T-cell (primary cell): Measurements from ENCODE around the gene CBX2. TPM values are rescaled to one million over a fixed set of nuclear protein-coding genes. Genes with fewer than 3 reads are reported as not detected.

Experiments
- ATAC-seq, 4 experiments: fragments of 200-7000 bp in 3 of 4; fragments of 150-1000 bp in 1 of 4; cut with Tn5 transposase; replicated peaks in 1 of 4; 1 replicate in 3 of 4; 2 replicates in 1 of 4; pipeline ENCODE4 v1.10.0; 2021; ENCODE audit warnings: moderate library complexity in 3 of 4, mild to moderate bottlenecking in 2 of 4, moderate number of reproducible peaks in 1 of 4
- CTCF ChIA-PET, 2 donors: fragments of 300-600 bp; sonication (Branson Sonifier 250); formaldehyde crosslinking; loops; one replicate each; lab custom pipeline; 2022; ENCODE audit warnings: antibody characterized with exemption in 2 of 2; lab: Charles Lee
- POLR2A ChIA-PET, 2 donors: fragments of 300-600 bp; sonication (Branson Sonifier 250); formaldehyde crosslinking; loops; one replicate each; lab custom pipeline; 2022; ENCODE audit warnings: antibody characterized with exemption in 2 of 2; lab: Charles Lee
- DNase-seq, 35 experiments: peaks; one replicate each; pipeline versions ENCODE4 v3.0.0 to v3.0.0-alpha.2; 2013 to 2023
- H3K27ac ChIP-seq: one replicate; pipeline ENCODE4 v1.5.1; 2013; ENCODE audit warnings: low read length
- H3K27me3 ChIP-seq, 2 experiments: replicated peaks in 1 of 2; 1 replicate in 1 of 2; 2 replicates in 1 of 2; pipeline versions ENCODE4 v1.6.1 to v1.7.0; 2013; ENCODE audit warnings: low read length in 1 of 2, mixed read lengths in 1 of 2; ENCODE audit not compliant: control insufficient read depth in 2 of 2, insufficient read depth in 2 of 2; ENCODE audit errors: extremely low read depth in 1 of 2
- H3K36me3 ChIP-seq, 2 donors: 1 replicate in 1 of 2; 2 replicates in 1 of 2; pipeline versions ENCODE4 v1.6.1 to v1.7.0; 2013; ENCODE audit warnings: low read length in 1 of 2; ENCODE audit not compliant: control insufficient read depth in 2 of 2, insufficient read depth in 1 of 2; ENCODE audit errors: extremely low read depth in 1 of 2
- H3K4me1 ChIP-seq, 2 experiments: 1 replicate in 1 of 2; 2 replicates in 1 of 2; pipeline versions ENCODE4 v1.6.1 to v1.7.0; 2013; ENCODE audit warnings: low read length in 2 of 2, mixed read lengths in 1 of 2; ENCODE audit not compliant: insufficient read depth in 2 of 2, control insufficient read depth in 1 of 2; ENCODE audit errors: extremely low read depth in 1 of 2
- H3K4me3 ChIP-seq, 2 donors: 1 replicate in 1 of 2; 2 replicates in 1 of 2; pipeline versions ENCODE4 v1.5.1 to v1.7.0; 2013; ENCODE audit warnings: mild to moderate bottlenecking in 2 of 2, low read length in 1 of 2, moderate library complexity in 1 of 2; ENCODE audit not compliant: control insufficient read depth in 1 of 2; ENCODE audit errors: extremely low read depth in 1 of 2
- H3K9me3 ChIP-seq: 2 replicates; pipeline ENCODE4 v1.7.0; 2013
- H3K27ac Mint-ChIP-seq, 2 donors: one replicate each; pipeline ENCODE4 v1.8.0; 2020 to 2021; ENCODE audit warnings: mild to moderate bottlenecking in 2 of 2, mixed read lengths in 2 of 2
- H3K27me3 Mint-ChIP-seq, 2 donors: one replicate each; pipeline ENCODE4 v1.8.0; 2021 to 2022; ENCODE audit warnings: mixed read lengths in 2 of 2
- H3K36me3 Mint-ChIP-seq: one replicate; pipeline ENCODE4 v1.8.0; 2021; ENCODE audit warnings: mixed read lengths
- H3K4me1 Mint-ChIP-seq, 3 donors: one replicate each; pipeline ENCODE4 v1.8.0; 2020 to 2022; ENCODE audit warnings: mixed read lengths in 3 of 3, mild to moderate bottlenecking in 1 of 3
- H3K4me3 Mint-ChIP-seq, 3 donors: one replicate each; pipeline ENCODE4 v1.8.0; 2020 to 2022; ENCODE audit warnings: mild to moderate bottlenecking in 3 of 3, mixed read lengths in 3 of 3, moderate library complexity in 3 of 3
- H3K9me3 Mint-ChIP-seq, 3 donors: one replicate each; pipeline ENCODE4 v1.8.0; 2020 to 2022; ENCODE audit warnings: mixed read lengths in 3 of 3
- WGBS: methylation state at CpG from one replicate; pipeline ENCODE4 v1.1.5; 2013; ENCODE audit warnings: missing lambda C conversion rate; ENCODE audit not compliant: insufficient coverage; 5-methylcytosine and 5-hydroxymethylcytosine counted together
- total RNA-seq, 35 experiments: library from RNA in 6 of 35; stranded (reverse) in 6 of 35; fragments of 120-200 nt in 1 of 35; gene quantifications; one replicate each; pipeline versions ENCODE4 v1.2.1 to v1.2.4 and lab custom pipeline; 2013 to 2026

CBX2 gene
- total RNA-seq, 5 donors from 2014 or later (not counting 1 experiment from before 2014, with no cell fraction given) = 0.43 to 0.79 (median 0.70) TPM

GRCh38 chr17:79792984-79793923, 15.3 kb downstream of the CBX2 start:
- CTCF ChIA-PET = interaction anchor here (0.5 to 0.7 kb wide), 3 partner anchors 44 to 174 kb away, joined by 3 read pairs; no protein-coding TSS in a partner anchor
- POLR2A ChIA-PET = interaction anchor here in 1 of 2 donors (0.5 kb wide), 1 partner anchor 19 kb away, joined by 3 read pairs; no protein-coding TSS in a partner anchor
- 84% methylated on average over 39 of the region's 63 CpGs for WGBS

GRCh38 chr17:79793924-79794304, 16.0 kb downstream of the CBX2 start:
- Histone ChIP-seq H3K36me3 (peaks cover 3 to 6% of the 10 kb centered on the region in 2 donors), H3K9me3 (no peaks in the 10 kb centered on the region), H3K4me3 (no peak overlapping the region), H3K27me3 (peaks cover 0 to 84% of the 10 kb centered on the region in 2 experiments), H3K27ac (no peak overlapping the region), H3K4me1 (peaks cover 18 to 59% of the 10 kb centered on the region in 2 experiments)
- Mint-ChIP-seq H3K9me3 (no peaks in the 10 kb centered on the region), H3K27me3 (peaks cover 17 to 39% of the 10 kb centered on the region in 2 donors), H3K4me3 (no peak overlapping the region), H3K4me1 (peaks cover 11 to 31% (median 22%) of the 10 kb centered on the region in 3 donors), H3K27ac (no peak overlapping the region), H3K36me3 (peaks cover 3% of the 10 kb centered on the region)
- CTCF ChIA-PET = interaction anchor here (0.5 to 0.7 kb wide), 3 partner anchors 31 to 174 kb away, joined by 3 to 5 read pairs (median 3); no protein-coding TSS in a partner anchor
- POLR2A ChIA-PET = no interaction called here
- no CpG with 5 or more reads among the region's 3 CpGs for WGBS
- DNase-seq (no peak), ATAC-seq (no peak)

More at GRCh38 chr17:79792984-79793923, 15.3 kb downstream of the CBX2 start:
- Mint-ChIP-seq H3K9me3 (no peaks in the 10 kb centered on the region), H3K4me1 (peaks cover 11 to 25% (median 17%) of the 10 kb centered on the region in 3 donors), H3K27ac (no peak overlapping the region), H3K36me3 (peaks cover 3% of the 10 kb centered on the region), H3K4me3 (no peak overlapping the region), H3K27me3 (peaks cover 24 to 39% of the 10 kb centered on the region in 2 donors)
- no peak overlapping the region for H3K4me3 ChIP-seq
- ATAC-seq = no peak
- DNase-seq = no peak
- H3K4me1 ChIP-seq = peaks cover 14 to 52% of the 10 kb centered on the region in 2 experiments
- peaks cover 0 to 83% of the 10 kb centered on the region in 2 experiments for H3K27me3 ChIP-seq
- no peaks in the 10 kb centered on the region for H3K9me3 ChIP-seq
- peaks cover 3 to 6% of the 10 kb centered on the region in 2 donors for H3K36me3 ChIP-seq
- no peak overlapping the region for H3K27ac ChIP-seq

GRCh38 chr17:79794659-79795511, 16.9 kb downstream of the CBX2 start:
- Histone ChIP-seq H3K4me1 (peaks cover 27 to 61% of the 10 kb centered on the region in 2 experiments), H3K27ac (no peak overlapping the region), H3K36me3 (peaks cover 3 to 6% of the 10 kb centered on the region in 2 donors), H3K4me3 (no peak overlapping the region), H3K27me3 (peaks cover 4 to 84% of the 10 kb centered on the region in 2 experiments), H3K9me3 (no peaks in the 10 kb centered on the region)
- no peak overlapping the region for H3K4me3 Mint-ChIP-seq
- DNase-seq = no peak
- ChIA-PET POLR2A (no interaction called here), CTCF (no interaction called here)
- H3K27me3 Mint-ChIP-seq = peaks cover 19 to 40% of the 10 kb centered on the region in 2 donors
- H3K27ac Mint-ChIP-seq = no peak overlapping the region
- peaks cover 18 to 39% (median 29%) of the 10 kb centered on the region in 3 donors for H3K4me1 Mint-ChIP-seq
- H3K9me3 Mint-ChIP-seq = no peaks in the 10 kb centered on the region
- no peak for ATAC-seq
- 96% methylated on average over 46 of the region's 47 CpGs for WGBS
- H3K36me3 Mint-ChIP-seq = peaks cover 3% of the 10 kb centered on the region

- peaks cover 24 to 46% (median 36%) of the 10 kb centered on the region in 3 donors for H3K4me1 Mint-ChIP-seq
- H3K4me1 ChIP-seq = peaks cover 34 to 61% of the 10 kb centered on the region in 2 experiments
- no peak overlapping the region for H3K27ac ChIP-seq
- peak overlapping the region; percentile 81 to 85 (median 83) for H3K4me3 Mint-ChIP-seq
- no peaks in the 10 kb centered on the region for H3K9me3 Mint-ChIP-seq
- peaks cover 4 to 84% of the 10 kb centered on the region in 2 experiments for H3K27me3 ChIP-seq
- WGBS = 60% methylated on average over 4 of the region's 8 CpGs
- H3K9me3 ChIP-seq = no peaks in the 10 kb centered on the region
- ChIA-PET CTCF (interaction anchor here in 1 of 2 donors (0.6 kb wide), 1 partner anchor 19 kb away, joined by 3 read pairs; no protein-coding TSS in a partner anchor), POLR2A (interaction anchor here in 1 of 2 donors (0.6 to 0.7 kb wide), 2 partner anchors 16 to 1099 kb away, joined by 3 to 4 read pairs; no protein-coding TSS in a partner anchor)
- no peak for DNase-seq
- peak overlapping the region; percentile 67 to 76 for H3K4me3 ChIP-seq
- H3K36me3 Mint-ChIP-seq = peaks cover 3% of the 10 kb centered on the region
- peaks cover 21 to 40% of the 10 kb centered on the region in 2 donors for H3K27me3 Mint-ChIP-seq
- no peak for ATAC-seq
- H3K36me3 ChIP-seq = peaks cover 3 to 6% of the 10 kb centered on the region in 2 donors
- no peak overlapping the region for H3K27ac Mint-ChIP-seq
Observed at GRCh38 chr17:79795795-79796443, 18.0 kb downstream of the CBX2 start.

DNA sequence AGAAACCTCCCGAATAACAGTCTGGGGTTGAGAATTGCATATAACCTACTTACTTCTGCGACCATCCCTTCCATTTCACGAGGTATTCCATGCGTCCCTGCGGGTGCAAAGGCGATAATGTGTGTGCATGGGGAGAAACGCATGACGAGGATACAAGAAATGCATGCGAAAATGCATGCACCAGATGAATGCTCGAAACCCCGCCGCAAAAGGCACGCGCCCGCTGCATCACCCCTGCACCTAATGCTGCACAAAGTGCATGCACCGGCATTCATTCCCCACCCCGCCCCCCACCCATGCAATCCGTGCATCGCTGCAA, 18.5 kb downstream of the CBX2 start:
- 3% methylated on average over 10 of the region's 19 CpGs for WGBS
- no peak overlapping the region for H3K27ac ChIP-seq

More for the DNA sequence above, 18.5 kb downstream of the CBX2 start:
- Mint-ChIP-seq H3K4me1 (peaks cover 20 to 43% (median 34%) of the 10 kb centered on the region in 3 donors), H3K36me3 (peaks cover 3% of the 10 kb centered on the region), H3K27me3 (peaks cover 21 to 38% of the 10 kb centered on the region in 2 donors), H3K4me3 (peak overlapping the region; percentile 81 to 85 (median 83)), H3K9me3 (no peaks in the 10 kb centered on the region), H3K27ac (no peak overlapping the region)
- ATAC-seq (no peak), DNase-seq (no peak)
- H3K4me3 ChIP-seq = peak overlapping the region; percentile 67 to 76
- H3K4me1 ChIP-seq = peaks cover 34 to 61% of the 10 kb centered on the region in 2 experiments
- H3K36me3 ChIP-seq = peaks cover 3 to 6% of the 10 kb centered on the region in 2 donors
- H3K9me3 ChIP-seq = no peaks in the 10 kb centered on the region
- POLR2A ChIA-PET = interaction anchor here (0.6 to 0.7 kb wide), 3 partner anchors 15 to 1099 kb away, joined by 3 to 4 read pairs (median 3); partner anchors contain the start of gene CBX4 (in 1 of the 2)
- H3K27me3 ChIP-seq = peaks cover 4 to 84% of the 10 kb centered on the region in 2 experiments
- CTCF ChIA-PET = interaction anchor here in 1 of 2 donors (0.6 to 1.0 kb wide), 4 partner anchors 19 to 811 kb away, joined by 3 to 6 read pairs (median 4); partner anchors contain the start of gene CBX4
